ENCODE data around the gene DEAF1. TPM values are rescaled to one million over a fixed set of nuclear protein-coding genes. Genes with fewer than 3 reads are reported as not detected.

Gene DEAF1
- total and polyA plus RNA-seq, 2 experiments from 2014 or later, result 42.6 to 47.8 TPM

DNA sequence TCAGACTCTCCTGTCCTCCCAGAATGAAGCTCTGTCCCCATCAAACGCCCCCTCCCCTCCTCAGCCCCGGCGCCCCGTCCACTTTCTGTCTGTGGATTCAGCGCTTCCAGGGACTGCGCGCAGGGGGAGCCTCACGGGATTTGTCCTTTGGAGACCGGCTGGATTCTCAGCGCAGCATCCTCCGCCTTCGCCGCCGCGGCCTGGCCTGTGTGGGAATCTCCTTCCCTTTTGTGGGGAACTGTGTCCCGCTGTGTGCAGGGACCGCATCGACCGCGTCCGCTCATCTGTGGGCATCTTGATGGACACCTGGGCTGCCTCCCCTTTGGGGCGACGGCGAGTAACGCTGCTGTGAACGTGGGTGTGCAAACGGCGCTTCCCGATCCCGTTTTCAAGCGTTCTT lies 67.0 kb downstream of the DEAF1 start (continued):
- TF ChIP-seq, protein P1, sequence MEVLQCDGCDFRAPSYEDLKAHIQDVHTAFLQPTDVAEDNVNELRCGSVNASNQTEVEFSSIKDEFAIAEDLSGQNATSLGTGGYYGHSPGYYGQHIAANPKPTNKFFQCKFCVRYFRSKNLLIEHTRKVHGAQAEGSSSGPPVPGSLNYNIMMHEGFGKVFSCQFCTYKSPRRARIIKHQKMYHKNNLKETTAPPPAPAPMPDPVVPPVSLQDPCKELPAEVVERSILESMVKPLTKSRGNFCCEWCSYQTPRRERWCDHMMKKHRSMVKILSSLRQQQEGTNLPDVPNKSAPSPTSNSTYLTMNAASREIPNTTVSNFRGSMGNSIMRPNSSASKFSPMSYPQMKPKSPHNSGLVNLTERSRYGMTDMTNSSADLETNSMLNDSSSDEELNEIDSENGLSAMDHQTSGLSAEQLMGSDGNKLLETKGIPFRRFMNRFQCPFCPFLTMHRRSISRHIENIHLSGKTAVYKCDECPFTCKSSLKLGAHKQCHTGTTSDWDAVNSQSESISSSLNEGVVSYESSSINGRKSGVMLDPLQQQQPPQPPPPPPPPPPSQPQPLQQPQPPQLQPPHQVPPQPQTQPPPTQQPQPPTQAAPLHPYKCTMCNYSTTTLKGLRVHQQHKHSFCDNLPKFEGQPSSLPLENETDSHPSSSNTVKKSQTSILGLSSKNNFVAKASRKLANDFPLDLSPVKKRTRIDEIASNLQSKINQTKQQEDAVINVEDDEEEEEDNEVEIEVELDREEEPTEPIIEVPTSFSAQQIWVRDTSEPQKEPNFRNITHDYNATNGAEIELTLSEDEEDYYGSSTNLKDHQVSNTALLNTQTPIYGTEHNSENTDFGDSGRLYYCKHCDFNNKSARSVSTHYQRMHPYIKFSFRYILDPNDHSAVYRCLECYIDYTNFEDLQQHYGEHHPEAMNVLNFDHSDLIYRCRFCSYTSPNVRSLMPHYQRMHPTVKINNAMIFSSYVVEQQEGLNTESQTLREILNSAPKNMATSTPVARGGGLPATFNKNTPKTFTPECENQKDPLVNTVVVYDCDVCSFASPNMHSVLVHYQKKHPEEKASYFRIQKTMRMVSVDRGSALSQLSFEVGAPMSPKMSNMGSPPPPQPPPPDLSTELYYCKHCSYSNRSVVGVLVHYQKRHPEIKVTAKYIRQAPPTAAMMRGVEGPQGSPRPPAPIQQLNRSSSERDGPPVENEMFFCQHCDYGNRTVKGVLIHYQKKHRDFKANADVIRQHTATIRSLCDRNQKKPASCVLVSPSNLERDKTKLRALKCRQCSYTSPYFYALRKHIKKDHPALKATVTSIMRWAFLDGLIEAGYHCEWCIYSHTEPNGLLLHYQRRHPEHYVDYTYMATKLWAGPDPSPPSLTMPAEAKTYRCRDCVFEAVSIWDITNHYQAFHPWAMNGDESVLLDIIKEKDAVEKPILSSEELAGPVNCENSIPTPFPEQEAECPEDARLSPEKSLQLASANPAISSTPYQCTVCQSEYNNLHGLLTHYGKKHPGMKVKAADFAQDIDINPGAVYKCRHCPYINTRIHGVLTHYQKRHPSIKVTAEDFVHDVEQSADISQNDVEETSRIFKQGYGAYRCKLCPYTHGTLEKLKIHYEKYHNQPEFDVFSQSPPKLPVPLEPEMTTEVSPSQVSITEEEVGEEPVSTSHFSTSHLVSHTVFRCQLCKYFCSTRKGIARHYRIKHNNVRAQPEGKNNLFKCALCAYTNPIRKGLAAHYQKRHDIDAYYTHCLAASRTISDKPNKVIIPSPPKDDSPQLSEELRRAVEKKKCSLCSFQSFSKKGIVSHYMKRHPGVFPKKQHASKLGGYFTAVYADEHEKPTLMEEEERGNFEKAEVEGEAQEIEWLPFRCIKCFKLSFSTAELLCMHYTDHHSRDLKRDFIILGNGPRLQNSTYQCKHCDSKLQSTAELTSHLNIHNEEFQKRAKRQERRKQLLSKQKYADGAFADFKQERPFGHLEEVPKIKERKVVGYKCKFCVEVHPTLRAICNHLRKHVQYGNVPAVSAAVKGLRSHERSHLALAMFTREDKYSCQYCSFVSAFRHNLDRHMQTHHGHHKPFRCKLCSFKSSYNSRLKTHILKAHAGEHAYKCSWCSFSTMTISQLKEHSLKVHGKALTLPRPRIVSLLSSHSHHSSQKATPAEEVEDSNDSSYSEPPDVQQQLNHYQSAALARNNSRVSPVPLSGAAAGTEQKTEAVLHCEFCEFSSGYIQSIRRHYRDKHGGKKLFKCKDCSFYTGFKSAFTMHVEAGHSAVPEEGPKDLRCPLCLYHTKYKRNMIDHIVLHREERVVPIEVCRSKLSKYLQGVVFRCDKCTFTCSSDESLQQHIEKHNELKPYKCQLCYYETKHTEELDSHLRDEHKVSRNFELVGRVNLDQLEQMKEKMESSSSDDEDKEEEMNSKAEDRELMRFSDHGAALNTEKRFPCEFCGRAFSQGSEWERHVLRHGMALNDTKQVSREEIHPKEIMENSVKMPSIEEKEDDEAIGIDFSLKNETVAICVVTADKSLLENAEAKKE (CRISPR knock-in tag; IDR thresholded peaks at IDR 0.05), result no peak
- no peak for TF ChIP-seq EZH2 (IDR thresholded peaks at IDR 0.05; ENCODE audit: low read depth, unreplicated experiment)

DNA sequence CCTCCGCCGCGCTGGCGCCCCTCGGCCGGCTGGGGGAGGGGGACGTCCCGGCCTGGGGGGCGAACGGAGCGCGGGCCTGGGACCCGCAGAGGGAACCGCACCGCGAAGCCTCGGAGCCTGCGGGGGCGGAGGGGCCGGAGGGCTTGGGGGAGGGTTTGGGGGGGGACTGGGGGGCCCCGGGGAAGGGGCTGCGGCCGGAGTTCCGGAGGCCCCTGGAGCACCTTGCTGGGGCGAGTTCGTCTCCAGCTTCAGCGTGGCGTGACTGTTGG lies 67.8 kb downstream of the DEAF1 start:
- Histone ChIP-seq H2AFZ (no peak overlapping the region), H3K27ac (ENCODE audit: low read depth) (no peak overlapping the region), H3F3A (replicated peaks; ENCODE audit: low read depth) (0 out of 2 replicates have a peak, but pooled peaks cover 9% of the 10 kb centered on the region), H3K4me1 (ENCODE audit: insufficient read depth) (peaks cover 4% of the 10 kb centered on the region; the same call in 1 of the 2 replicates), H3K4me2 (no peak overlapping the region), H3K4me3 (peak overlapping the region; percentile 35; the same call in 1 of the 2 replicates), H3K36me3 (ENCODE audit: insufficient read depth) (no peaks in the 10 kb centered on the region), H3K9me2 (ENCODE audit: insufficient read depth) (no peaks in the 10 kb centered on the region), H3K27me3 (ENCODE audit: insufficient read depth) (peaks cover 24% of the 10 kb centered on the region), H4K20me1 (replicated peaks; ENCODE audit: insufficient read depth) (no peaks in the 10 kb centered on the region), H3K79me2 (replicated peaks; ENCODE audit: insufficient read depth) (no peaks in the 10 kb centered on the region)
- ATAC-seq, result no peak
- Mint-ChIP-seq H3K4me1 (peaks cover 21% of the 10 kb centered on the region), H3K27ac (no peak overlapping the region), H3K36me3 (ENCODE audit: low read depth) (peaks cover 3% of the 10 kb centered on the region; the same call in 1 of the 3 replicates), H3K27me3 (ENCODE audit: insufficient read depth, low read depth, poor library complexity) (peaks cover 32% of the 10 kb centered on the region), H3K4me3 (peak overlapping the region; percentile 66; the same call in 2 of the 3 replicates), H3K9me3 (peaks cover 15% of the 10 kb centered on the region)
- no peak for DNase-seq (ENCODE audit: low spot score)
- TF ChIP-seq ZNF331 (CRISPR knock-in tag; IDR thresholded peaks at IDR 0.05; ENCODE audit: low read depth) (no peak), ZNF114 (CRISPR knock-in tag; IDR thresholded peaks at IDR 0.05) (no peak), JUNB (IDR thresholded peaks at IDR 0.05; ENCODE audit: unreplicated experiment) (no peak), EZH2phosphoT487 (IDR thresholded peaks at IDR 0.05; ENCODE audit: unreplicated experiment) (no peak), STAT1 (IDR thresholded peaks at IDR 0.05; ENCODE audit: unreplicated experiment) (no peak), CREB1 (CRISPR knock-in tag; IDR thresholded peaks at IDR 0.05; ENCODE audit: low read depth) (no peak)
- TF ChIP-seq, protein P2, sequence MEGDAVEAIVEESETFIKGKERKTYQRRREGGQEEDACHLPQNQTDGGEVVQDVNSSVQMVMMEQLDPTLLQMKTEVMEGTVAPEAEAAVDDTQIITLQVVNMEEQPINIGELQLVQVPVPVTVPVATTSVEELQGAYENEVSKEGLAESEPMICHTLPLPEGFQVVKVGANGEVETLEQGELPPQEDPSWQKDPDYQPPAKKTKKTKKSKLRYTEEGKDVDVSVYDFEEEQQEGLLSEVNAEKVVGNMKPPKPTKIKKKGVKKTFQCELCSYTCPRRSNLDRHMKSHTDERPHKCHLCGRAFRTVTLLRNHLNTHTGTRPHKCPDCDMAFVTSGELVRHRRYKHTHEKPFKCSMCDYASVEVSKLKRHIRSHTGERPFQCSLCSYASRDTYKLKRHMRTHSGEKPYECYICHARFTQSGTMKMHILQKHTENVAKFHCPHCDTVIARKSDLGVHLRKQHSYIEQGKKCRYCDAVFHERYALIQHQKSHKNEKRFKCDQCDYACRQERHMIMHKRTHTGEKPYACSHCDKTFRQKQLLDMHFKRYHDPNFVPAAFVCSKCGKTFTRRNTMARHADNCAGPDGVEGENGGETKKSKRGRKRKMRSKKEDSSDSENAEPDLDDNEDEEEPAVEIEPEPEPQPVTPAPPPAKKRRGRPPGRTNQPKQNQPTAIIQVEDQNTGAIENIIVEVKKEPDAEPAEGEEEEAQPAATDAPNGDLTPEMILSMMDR (conservative IDR thresholded peaks at IDR 0.05; ENCODE audit: low read depth in 2 of 2), result no peak
- TF ChIP-seq, protein P1 (CRISPR knock-in tag; IDR thresholded peaks at IDR 0.05), result no peak

All from GM23338 (cell line).